GM12878 (cell line): ENCODE results near the gene ENPP6. TPM values are rescaled to one million over a fixed set of nuclear protein-coding genes. Genes with fewer than 3 reads are reported as not detected.

Source experiments
- ATAC-seq: fragments of 200-7000 bp; cut with Tn5 transposase; 3 replicates; pipeline ENCODE4 v1.9.1; 2020; ENCODE audit warnings: mild to moderate bottlenecking, moderate library complexity
- BruUV-seq: library from RNA; stranded (reverse); fragments of 400-500 nt; replicated peaks from 2 replicates; lab custom pipeline; 2021; lab: Mats Ljungman, UMichigan
- CTCF ChIA-PET: fragments of 300-600 bp; sonication (Branson Sonifier 250); formaldehyde crosslinking; extraction: SDS; loops from one replicate; lab custom pipeline; 2021; ENCODE audit warnings: inconsistent platforms; lab: Yijun Ruan, JAX
- POLR2A ChIA-PET: fragments of 350-600 bp; formaldehyde crosslinking; extraction: SDS; loops from one replicate; lab custom pipeline; 2021; ENCODE audit warnings: inconsistent platforms; lab: Charles Lee
- RAD21 ChIA-PET: fragments of 300-600 bp; sonication (Branson Sonifier 250); formaldehyde crosslinking; loops from one replicate; lab custom pipeline; 2023; ENCODE audit warnings: antibody characterized with exemption; ENCODE audit not compliant: unreplicated experiment; lab: Charles Lee
- SMC1A ChIA-PET: fragments of 300-600 bp; sonication (Branson Sonifier 250); formaldehyde crosslinking; loops from one replicate; lab custom pipeline; 2023; ENCODE audit not compliant: unreplicated experiment, uncharacterized antibody; lab: Charles Lee
- DNase-seq: peaks from one replicate; pipeline ENCODE4 v3.0.0-alpha.2; 2011; ENCODE audit warnings: low read depth, low spot score
- FAIRE-seq: peaks from 3 replicates; lab custom pipeline; 2011; peaks lifted over from hg19 to GRCh38; lab: Jason Lieb, UNC
- H2AFZ ChIP-seq: 2 replicates; pipeline ENCODE4 v1.6.0; 2011; ENCODE audit warnings: low read depth, low read length, control low read depth; ENCODE audit not compliant: control insufficient read depth
- H3K27ac ChIP-seq: 2 replicates; pipeline ENCODE4 v1.5.1; 2011; ENCODE audit warnings: control low read depth; ENCODE audit not compliant: control insufficient read depth, insufficient read depth
- H3K27me3 ChIP-seq, 2 experiments: replicated peaks in 1 of 2; 2 replicates each; pipeline versions ENCODE4 v1.6.0 to v1.6.1; 2011; ENCODE audit warnings: low read length in 1 of 2; ENCODE audit not compliant: control insufficient read depth in 2 of 2, insufficient read depth in 2 of 2
- H3K36me3 ChIP-seq, 2 experiments: 2 replicates each; pipeline ENCODE4 v1.5.1; 2011; ENCODE audit warnings: low read length in 1 of 2; ENCODE audit not compliant: control insufficient read depth in 2 of 2, insufficient read depth in 2 of 2
- H3K4me1 ChIP-seq: 2 replicates; pipeline ENCODE4 v1.6.1; 2011; ENCODE audit warnings: mild to moderate bottlenecking, low read length, moderate library complexity, mixed read lengths; ENCODE audit not compliant: control insufficient read depth, insufficient read depth
- H3K4me2 ChIP-seq: 2 replicates; pipeline ENCODE4 v1.6.0; 2011; ENCODE audit warnings: control low read depth; ENCODE audit not compliant: control insufficient read depth, insufficient read depth
- H3K4me3 ChIP-seq: fragments of 200-600 bp; sonication (generic); 2 replicates; pipeline ENCODE4 v1.5.1; 2016
- H3K79me2 ChIP-seq: 2 replicates; pipeline ENCODE4 v1.6.0; 2011; ENCODE audit warnings: low read length; ENCODE audit not compliant: control insufficient read depth, insufficient read depth
- H3K9ac ChIP-seq: 2 replicates; pipeline ENCODE4 v1.8.0; 2011; ENCODE audit warnings: low read length, control low read depth, mixed read lengths; ENCODE audit not compliant: control insufficient read depth, insufficient read depth
- H3K9me3 ChIP-seq: replicated peaks from 3 replicates; pipeline ENCODE4 v1.5.1; 2011; ENCODE audit warnings: mild to moderate bottlenecking, low read length; ENCODE audit not compliant: control insufficient read depth, insufficient read depth
- H4K20me1 ChIP-seq: 2 replicates; pipeline ENCODE4 v1.6.0; 2011; ENCODE audit not compliant: control insufficient read depth, insufficient read depth
- BHLHE40 ChIP-seq, 2 experiments: fragments of 450-650 bp in 1 of 2; IDR thresholded peaks; 2 replicates each; pipeline ENCODE4 v1.6.1; 2011 to 2017; ENCODE audit warnings: low read depth in 2 of 2, borderline replicate concordance in 1 of 2, improper control_type of control experiment in 1 of 2, low read length in 1 of 2, mild to moderate bottlenecking in 1 of 2
- CBX3 ChIP-seq: fragments of 200-600 bp; sonication (generic); IDR thresholded peaks from 2 replicates; pipeline ENCODE4 v1.6.1; 2016; ENCODE audit warnings: low read depth, borderline replicate concordance
- SKIL ChIP-seq: fragments of 450-650 bp; IDR thresholded peaks from 2 replicates; pipeline ENCODE4 v1.6.1; 2017; ENCODE audit warnings: mild to moderate bottlenecking, low read depth, inconsistent platforms; ENCODE audit not compliant: poor library complexity, severe bottlenecking
- ZBED1 ChIP-seq: IDR thresholded peaks from 2 replicates; pipeline ENCODE4 v1.6.1; 2016; ENCODE audit warnings: borderline replicate concordance
- ZBTB33 ChIP-seq: fragments of 450-650 bp; IDR thresholded peaks from 2 replicates; pipeline ENCODE4 v1.6.1; 2017; ENCODE audit warnings: mild to moderate bottlenecking
- WGBS: methylation state at CpG from one replicate; pipeline ENCODE4 v1.1.6; 2016; ENCODE audit warnings: low lambda C conversion rate; ENCODE audit not compliant: insufficient replicate concordance, insufficient coverage; ENCODE audit errors: missing lambda C conversion rate; 5-methylcytosine and 5-hydroxymethylcytosine counted together
- in situ Hi-C: fragments of 300-500 bp; cut with MboI; formaldehyde crosslinking; loops from 9 replicates; pipeline ENCODE4 v1.14.3; 2018; ENCODE audit warnings: mixed read lengths
- intact Hi-C: fragments of 100-400 bp; cut with micrococcal nuclease; formaldehyde crosslinking; loops from one replicate; pipeline ENCODE4 v1.14.2; 2022; ENCODE audit not compliant: unreplicated experiment
- polyA plus RNA-seq, 11 experiments: library from polyadenylated mRNA; depleted of rRNA in 4 of 11; unstranded in 6 of 11; stranded (reverse) in 5 of 11; fragments of >200 nt; fragmentation: Nextera tagmentation in 4 of 11; fragmentation: Illumina TruSeq in 1 of 11; extraction: Ambion mirVana in 4 of 11; extraction: Trizol in 1 of 11; gene quantifications; 1 replicate in 1 of 11; 2 replicates in 10 of 11; pipeline versions ENCODE4 v1.2.1 to v1.2.3, GENCODE V29; 2011 to 2016; ENCODE audit warnings: inconsistent platforms in 2 of 11, missing spikeins in 2 of 11, low read depth in 1 of 11
- total RNA-seq, 4 experiments: library from RNA; depleted of rRNA in 3 of 4; stranded (reverse); fragments of >200 nt in 3 of 4; fragmentation: Illumina TruSeq in 1 of 4; extraction: Trizol in 1 of 4; gene quantifications; 2 replicates each; pipeline versions ENCODE4 v1.2.1 to v1.2.3, GENCODE V29; 2013 to 2021

ENPP6 gene
- total and polyA plus RNA-seq, 10 of the 15 experiments (the other 5 are each of a cell fraction or from before 2014, with no cell fraction given) = 0.04 to 1.0 (median 0.44) TPM; not detected in 1

- TF ChIP-seq SKIL (no peak), CBX3 (no peak)
Measured at GRCh38 chr4:184100297-184100885, 117.3 kb downstream of the ENPP6 start (continued).

- 30% methylated on average over 10 of the region's 10 CpGs for WGBS
- Histone ChIP-seq H3K4me3 (no peak overlapping the region), H2AFZ (no peak overlapping the region), H4K20me1 (no peaks in the 10 kb centered on the region), H3K9me3 (no peaks in the 10 kb centered on the region), H3K79me2 (no peaks in the 10 kb centered on the region), H3K36me3 (no peaks in the 10 kb centered on the region), H3K27me3 (peaks cover 0 to 1% of the 10 kb centered on the region in 2 experiments; a peak in 1 of 4 replicates), H3K9ac (no peak overlapping the region), H3K4me1 (no peaks in the 10 kb centered on the region; the same call in none of the 2 replicates), H3K4me2 (no peak overlapping the region), H3K27ac (no peak overlapping the region)
- BruUV-seq = no TSS peak
- ATAC-seq (peak; percentile 52), DNase-seq (no peak), FAIRE-seq (no peak)
- ChIA-PET SMC1A (interaction anchor here (1.7 to 2.0 kb wide), 2 partner anchors 15 to 258 kb away, joined by 5 to 7 read pairs; no protein-coding TSS in a partner anchor), CTCF (interaction anchor here (0.6 to 2.7 kb wide), 10 partner anchors 10 to 614 kb away, joined by 3 to 18 read pairs (median 4); no protein-coding TSS in a partner anchor), POLR2A (no interaction called here), RAD21 (interaction anchor here (0.8 to 1.7 kb wide), 3 partner anchors 258 to 476 kb away, joined by 3 to 5 read pairs (median 3); no protein-coding TSS in a partner anchor)
- TF ChIP-seq ZBTB33 = no peak
- TF ChIP-seq ZBED1 = no peak
- TF ChIP-seq BHLHE40 (IDR thresholded peaks at IDR 0.05; ENCODE audit: borderline replicate concordance in 1 of 2, low read depth in 2 of 2, low read length in 1 of 2) = no peak
- in situ Hi-C loops (loop anchor here (10.0 kb wide), 1 partner anchor 625 kb away; no protein-coding TSS in a partner anchor), intact Hi-C loops (loop anchor here (10.0 kb wide), 1 partner anchor 475 kb away; no protein-coding TSS in a partner anchor)
Measured at GRCh38 chr4:184099535-184099966, 118.1 kb downstream of the ENPP6 start.
